ENCODE data around the gene ANGPTL2.

DNA sequence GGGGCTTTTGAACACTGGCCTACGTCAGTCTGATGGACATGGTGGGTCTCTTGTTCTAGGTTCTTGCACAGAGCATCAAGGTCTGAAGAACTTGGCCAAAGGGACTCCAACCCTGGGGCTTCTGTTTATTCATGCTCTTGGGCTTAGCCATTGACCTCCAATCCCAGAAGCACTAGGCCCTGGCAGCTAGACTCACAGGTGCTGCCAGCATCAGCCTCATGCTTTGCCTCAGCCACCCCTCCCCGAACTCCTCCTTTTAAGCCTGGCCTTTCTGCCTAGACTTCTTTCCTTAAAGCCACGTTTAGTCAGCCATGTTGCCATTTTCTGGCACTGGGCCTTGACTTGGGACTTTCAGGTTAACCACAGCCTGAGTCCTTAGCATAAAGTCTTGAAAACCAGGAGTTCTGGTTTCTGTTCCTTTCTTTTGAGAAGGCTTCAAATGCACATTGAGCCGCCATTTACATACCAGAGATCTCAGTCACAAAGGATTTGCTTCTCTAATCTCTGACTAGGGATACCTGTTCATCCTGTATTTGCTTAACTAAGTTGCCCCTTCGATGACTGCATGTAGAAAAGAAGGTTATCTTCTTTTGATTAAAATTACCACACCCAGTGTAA lies 54.7 kb downstream of the ANGPTL2 start:
- TF ChIP-seq, protein P1, sequence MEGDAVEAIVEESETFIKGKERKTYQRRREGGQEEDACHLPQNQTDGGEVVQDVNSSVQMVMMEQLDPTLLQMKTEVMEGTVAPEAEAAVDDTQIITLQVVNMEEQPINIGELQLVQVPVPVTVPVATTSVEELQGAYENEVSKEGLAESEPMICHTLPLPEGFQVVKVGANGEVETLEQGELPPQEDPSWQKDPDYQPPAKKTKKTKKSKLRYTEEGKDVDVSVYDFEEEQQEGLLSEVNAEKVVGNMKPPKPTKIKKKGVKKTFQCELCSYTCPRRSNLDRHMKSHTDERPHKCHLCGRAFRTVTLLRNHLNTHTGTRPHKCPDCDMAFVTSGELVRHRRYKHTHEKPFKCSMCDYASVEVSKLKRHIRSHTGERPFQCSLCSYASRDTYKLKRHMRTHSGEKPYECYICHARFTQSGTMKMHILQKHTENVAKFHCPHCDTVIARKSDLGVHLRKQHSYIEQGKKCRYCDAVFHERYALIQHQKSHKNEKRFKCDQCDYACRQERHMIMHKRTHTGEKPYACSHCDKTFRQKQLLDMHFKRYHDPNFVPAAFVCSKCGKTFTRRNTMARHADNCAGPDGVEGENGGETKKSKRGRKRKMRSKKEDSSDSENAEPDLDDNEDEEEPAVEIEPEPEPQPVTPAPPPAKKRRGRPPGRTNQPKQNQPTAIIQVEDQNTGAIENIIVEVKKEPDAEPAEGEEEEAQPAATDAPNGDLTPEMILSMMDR (IDR thresholded peaks at IDR 0.05) = no peak
- no peak for TF ChIP-seq KDM1A (IDR thresholded peaks at IDR 0.05; ENCODE audit: low read depth)
- TF ChIP-seq, protein P2, sequence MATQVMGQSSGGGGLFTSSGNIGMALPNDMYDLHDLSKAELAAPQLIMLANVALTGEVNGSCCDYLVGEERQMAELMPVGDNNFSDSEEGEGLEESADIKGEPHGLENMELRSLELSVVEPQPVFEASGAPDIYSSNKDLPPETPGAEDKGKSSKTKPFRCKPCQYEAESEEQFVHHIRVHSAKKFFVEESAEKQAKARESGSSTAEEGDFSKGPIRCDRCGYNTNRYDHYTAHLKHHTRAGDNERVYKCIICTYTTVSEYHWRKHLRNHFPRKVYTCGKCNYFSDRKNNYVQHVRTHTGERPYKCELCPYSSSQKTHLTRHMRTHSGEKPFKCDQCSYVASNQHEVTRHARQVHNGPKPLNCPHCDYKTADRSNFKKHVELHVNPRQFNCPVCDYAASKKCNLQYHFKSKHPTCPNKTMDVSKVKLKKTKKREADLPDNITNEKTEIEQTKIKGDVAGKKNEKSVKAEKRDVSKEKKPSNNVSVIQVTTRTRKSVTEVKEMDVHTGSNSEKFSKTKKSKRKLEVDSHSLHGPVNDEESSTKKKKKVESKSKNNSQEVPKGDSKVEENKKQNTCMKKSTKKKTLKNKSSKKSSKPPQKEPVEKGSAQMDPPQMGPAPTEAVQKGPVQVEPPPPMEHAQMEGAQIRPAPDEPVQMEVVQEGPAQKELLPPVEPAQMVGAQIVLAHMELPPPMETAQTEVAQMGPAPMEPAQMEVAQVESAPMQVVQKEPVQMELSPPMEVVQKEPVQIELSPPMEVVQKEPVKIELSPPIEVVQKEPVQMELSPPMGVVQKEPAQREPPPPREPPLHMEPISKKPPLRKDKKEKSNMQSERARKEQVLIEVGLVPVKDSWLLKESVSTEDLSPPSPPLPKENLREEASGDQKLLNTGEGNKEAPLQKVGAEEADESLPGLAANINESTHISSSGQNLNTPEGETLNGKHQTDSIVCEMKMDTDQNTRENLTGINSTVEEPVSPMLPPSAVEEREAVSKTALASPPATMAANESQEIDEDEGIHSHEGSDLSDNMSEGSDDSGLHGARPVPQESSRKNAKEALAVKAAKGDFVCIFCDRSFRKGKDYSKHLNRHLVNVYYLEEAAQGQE (IDR thresholded peaks at IDR 0.05) = no peak
- TF ChIP-seq GATA3 (IDR thresholded peaks at IDR 0.05; ENCODE audit: borderline replicate concordance) = no peak

Measured in A549 (cell line).